Lower leg skin (tissue), 4 donors: ENCODE results near the gene ACO2. TPM values are rescaled to one million over a fixed set of nuclear protein-coding genes. Genes with fewer than 3 reads are reported as not detected.

Source experiments
- DNase-seq, 2 donors: peaks; one replicate each; pipeline ENCODE4 v3.0.0-alpha.2; 2019; ENCODE audit warnings: low spot score in 2 of 2
- H3K4me3 ChIP-seq: fragments of 200-600 bp; sonication (generic); 2 replicates; pipeline ENCODE4 v1.5.1; 2017; ENCODE audit warnings: mild to moderate bottlenecking, low read depth; ENCODE audit not compliant: poor library complexity, severe bottlenecking
- CTCF ChIP-seq, 3 donors: fragments of 450-650 bp; IDR thresholded peaks; one replicate each; pipeline ENCODE4 v1.5.1; 2016; ENCODE audit warnings: antibody characterized with exemption in 3 of 3, mild to moderate bottlenecking in 3 of 3, moderate library complexity in 2 of 3
- POLR2A ChIP-seq, 2 donors: fragments of 450-650 bp; IDR thresholded peaks; one replicate each; pipeline ENCODE4 v1.6.1; 2016 to 2017; ENCODE audit warnings: antibody characterized with exemption in 2 of 2, mild to moderate bottlenecking in 1 of 2, moderate library complexity in 1 of 2
- WGBS, 2 donors: methylation state at CpG; one replicate each; pipeline ENCODE4 v1.1.5; 2018; 5-methylcytosine and 5-hydroxymethylcytosine counted together
- intact Hi-C: fragments of 100-400 bp; cut with DNase I; formaldehyde crosslinking; loops from one replicate; pipeline ENCODE4 v1.15.0; 2023; ENCODE audit warnings: low total_unique reads
- total RNA-seq, 4 donors: library from RNA; depleted of rRNA; stranded (reverse); fragments of >200 nt; gene quantifications; one replicate each; pipeline ENCODE4 v1.1.0, GENCODE V29; 2016

The ACO2 gene
- total RNA-seq, 4 donors from 2014 or later: 64.0 to 103 (median 83.1) TPM

GRCh38 chr22:41499624-41500280 lies 30.8 kb downstream of the ACO2 start:
- intact Hi-C loops: no loop called here
- TF ChIP-seq POLR2A (IDR thresholded peaks at IDR 0.05) (no peak), CTCF (IDR thresholded peaks at IDR 0.05) (no peak)
- no peak overlapping the region for H3K4me3 ChIP-seq
- DNase-seq: no peak
- 66 to 70% methylated on average over 10 of the region's 10 CpGs for WGBS, 2 donors

GRCh38 chr22:41500303-41500702 lies 31.4 kb downstream of the ACO2 start:
- no peak for DNase-seq
- intact Hi-C loops: no loop called here
- TF ChIP-seq CTCF (IDR thresholded peaks at IDR 0.05) (no peak), POLR2A (IDR thresholded peaks at IDR 0.05) (no peak)
- 62 to 67% methylated on average over 7 of the region's 7 CpGs for WGBS, 2 donors
- H3K4me3 ChIP-seq: no peak overlapping the region

- TF ChIP-seq CTCF (IDR thresholded peaks at IDR 0.05): no peak
- TF ChIP-seq POLR2A (IDR thresholded peaks at IDR 0.05): no peak
- intact Hi-C loops: no loop called here
- no peak overlapping the region for H3K4me3 ChIP-seq
- WGBS, 2 donors: 85 to 95% methylated on average over 5 of the region's 5 CpGs
- DNase-seq: no peak
Observed at GRCh38 chr22:41501209-41501608, 32.3 kb downstream of the ACO2 start.

- intact Hi-C loops: no loop called here
- no peak overlapping the region for H3K4me3 ChIP-seq
- DNase-seq: no peak
- TF ChIP-seq POLR2A (IDR thresholded peaks at IDR 0.05) (no peak), CTCF (IDR thresholded peaks at IDR 0.05) (no peak)
- WGBS, 2 donors: 38 to 42% methylated on average over 7 of the region's 7 CpGs
Observed at GRCh38 chr22:41504397-41504796, 35.5 kb downstream of the ACO2 start.

GRCh38 chr22:41504816-41505215 lies 35.9 kb downstream of the ACO2 start:
- no peak for TF ChIP-seq CTCF (IDR thresholded peaks at IDR 0.05)
- TF ChIP-seq POLR2A (IDR thresholded peaks at IDR 0.05): no peak
- WGBS, 2 donors: 58 to 70% methylated on average over 4 of the region's 4 CpGs
- H3K4me3 ChIP-seq: no peak overlapping the region
- intact Hi-C loops: no loop called here
- no peak for DNase-seq
